ENCODE data around the gene EBF3.

EBF3 gene

DNA sequence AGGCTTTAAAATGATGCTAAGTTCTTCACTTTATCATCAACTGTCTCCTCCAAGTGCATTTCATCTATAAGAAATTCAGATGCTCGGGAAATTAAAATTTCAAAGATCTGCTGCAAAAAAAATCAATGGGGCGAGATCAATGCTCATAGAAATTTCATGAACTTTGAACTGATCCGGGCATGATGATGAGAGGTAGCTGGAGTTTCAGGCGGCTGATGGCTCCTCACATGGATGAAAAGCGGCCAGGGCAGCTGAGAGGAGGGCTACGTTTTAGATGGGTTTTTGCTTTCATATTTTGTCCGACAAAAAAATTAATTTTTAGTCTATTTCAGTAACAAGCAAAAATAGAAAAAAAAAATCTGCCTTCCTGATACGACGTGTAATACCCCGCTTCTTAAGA lies 109.9 kb downstream of the EBF3 start:
- DNase-seq (ENCODE audit: low spot score) = no peak

DNA sequence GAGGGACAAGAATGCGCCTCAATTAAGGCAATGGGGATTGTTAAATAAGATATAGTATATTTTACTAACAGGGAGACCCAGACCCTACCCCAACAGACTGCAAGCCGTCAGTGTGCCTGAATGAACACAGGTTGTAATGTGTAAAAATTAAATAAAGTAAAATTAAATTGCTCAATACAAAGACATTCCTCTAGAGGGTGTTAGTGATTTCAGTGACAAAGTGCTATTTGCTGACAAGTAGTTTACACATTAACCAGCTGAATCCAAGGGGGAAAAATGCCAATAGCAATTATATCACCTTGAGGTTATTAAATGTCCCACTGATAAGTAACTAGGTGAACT lies 110.5 kb downstream of the EBF3 start:
- DNase-seq (ENCODE audit: low spot score) = peak; percentile 38

DNA sequence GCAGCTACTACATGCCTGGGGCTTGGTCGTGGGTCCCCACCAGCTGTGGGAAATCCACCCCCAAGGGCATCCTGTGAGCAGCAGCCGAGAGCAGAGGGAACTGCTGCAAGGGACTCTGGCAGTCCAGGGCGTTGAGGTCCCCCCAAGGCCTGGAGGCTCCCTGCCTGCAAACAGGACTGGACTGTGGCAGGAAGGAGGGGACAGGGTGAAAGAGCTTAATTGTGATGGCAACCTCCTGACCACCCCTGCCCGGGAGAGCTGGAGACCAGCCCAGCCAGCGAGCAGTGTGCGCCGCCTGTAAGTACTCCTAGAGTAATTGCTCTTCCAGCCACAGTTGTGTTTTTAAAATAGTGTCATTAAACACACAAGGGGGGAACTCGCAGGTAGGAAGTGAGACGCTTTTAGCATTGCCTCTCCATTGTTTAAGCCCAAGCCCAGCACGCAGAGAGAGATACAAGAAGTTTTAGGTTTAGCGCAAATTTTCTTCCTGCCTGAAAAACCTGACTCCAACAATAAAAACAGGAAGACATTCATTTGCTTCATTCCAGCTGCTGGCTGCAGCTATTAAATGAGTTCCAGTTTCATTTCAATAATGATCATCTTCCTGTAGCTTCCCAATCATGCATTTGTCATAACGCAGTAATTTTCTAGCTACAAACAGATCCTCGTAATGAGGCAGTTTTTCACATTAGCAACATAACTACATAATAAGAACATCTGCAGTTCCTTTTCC lies 111.1 kb downstream of the EBF3 start:
- no peak for DNase-seq (ENCODE audit: low spot score)

DNA sequence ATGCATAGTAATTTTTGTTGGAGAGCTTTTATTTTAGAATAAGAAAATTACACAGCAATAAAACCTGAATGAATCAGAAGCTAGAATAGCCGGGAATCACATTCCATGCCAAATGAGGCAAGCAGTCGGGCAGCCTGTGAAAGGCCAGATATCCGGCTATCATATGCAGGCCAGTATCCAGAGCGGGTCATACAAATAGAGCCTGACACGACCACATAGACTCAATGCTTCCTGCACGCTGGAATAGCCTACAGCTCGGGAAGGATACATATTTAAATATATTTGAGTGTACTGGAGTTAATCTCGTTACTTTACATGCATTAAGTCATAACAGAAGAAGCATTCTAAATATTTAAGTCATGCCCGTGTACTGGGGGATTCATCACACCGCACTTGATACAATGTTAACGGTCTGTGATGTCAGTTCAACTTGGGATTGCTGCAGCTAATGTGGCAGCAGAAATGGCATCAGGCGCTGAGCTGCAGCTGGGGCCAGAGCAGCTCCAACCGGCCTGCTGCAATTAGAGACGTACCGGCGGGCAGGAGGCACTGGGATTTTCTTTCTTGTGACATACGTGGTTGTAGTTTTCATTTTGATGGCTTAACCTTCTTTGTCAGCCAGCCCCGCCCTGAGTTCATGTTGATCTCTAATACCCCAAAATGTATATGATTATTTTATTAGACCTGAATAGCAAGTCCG lies 112.0 kb downstream of the EBF3 start:
- no peak for DNase-seq (ENCODE audit: low spot score)

DNA sequence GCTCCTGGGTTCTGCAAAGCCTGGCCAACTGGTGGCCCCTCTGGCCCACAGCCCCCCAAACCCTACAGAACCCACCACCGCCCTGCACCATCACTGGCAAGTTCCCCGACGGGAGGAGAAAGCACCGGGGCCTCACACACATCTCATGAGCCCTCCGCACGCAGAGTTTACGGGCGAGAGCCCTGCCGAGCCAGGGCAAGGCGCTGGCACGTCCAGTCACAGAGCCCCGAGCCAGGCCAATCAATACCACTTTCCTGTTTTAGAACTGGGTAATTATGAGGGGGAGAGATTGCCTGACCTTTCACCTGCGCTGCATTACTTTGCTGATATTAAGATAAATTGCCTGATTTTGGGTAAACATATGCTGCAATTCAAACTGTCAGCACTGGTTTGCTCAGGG lies 113.3 kb downstream of the EBF3 start:
- no peak for DNase-seq (ENCODE audit: low spot score)

DNA sequence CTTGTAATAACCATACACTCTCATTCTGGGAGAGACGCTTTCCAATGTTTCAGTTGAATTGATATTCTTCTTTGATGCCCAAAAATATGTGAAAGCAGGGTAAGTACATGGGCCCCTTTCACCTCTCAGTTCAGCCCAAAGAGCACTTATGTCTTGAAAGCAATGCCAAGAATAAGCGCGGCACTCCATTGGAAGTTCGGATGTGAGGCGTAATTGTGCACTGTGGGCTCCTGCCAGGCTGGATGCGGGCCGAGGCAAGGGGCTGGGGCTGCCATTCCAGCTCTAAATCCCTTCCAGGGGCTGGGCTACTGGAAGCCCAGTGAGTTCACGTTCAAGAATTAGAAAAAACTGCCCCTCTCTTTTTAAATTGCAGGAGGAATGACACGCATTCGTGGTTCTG lies 113.8 kb downstream of the EBF3 start:
- DNase-seq (ENCODE audit: low spot score) = no peak

DNA sequence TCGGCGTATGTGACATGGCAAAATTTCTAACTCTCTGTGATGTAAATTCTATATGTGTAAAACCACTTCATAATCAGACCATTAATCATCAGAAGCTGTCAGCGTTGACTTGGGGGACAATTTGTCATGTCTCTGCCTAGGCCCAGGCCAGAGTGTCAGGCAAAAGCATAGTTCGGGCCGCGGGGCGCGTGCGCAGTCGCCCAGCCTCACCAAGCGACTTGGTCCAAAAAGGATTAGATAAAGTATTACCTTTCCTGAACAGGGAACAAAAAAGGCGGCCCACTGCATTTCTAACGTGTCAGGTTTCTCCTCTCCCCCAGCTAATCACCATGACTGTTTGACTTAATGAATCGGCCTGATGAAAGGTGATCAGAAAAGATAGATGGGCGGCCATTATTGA lies 114.2 kb downstream of the EBF3 start:
- no peak for DNase-seq (ENCODE audit: low spot score)

DNA sequence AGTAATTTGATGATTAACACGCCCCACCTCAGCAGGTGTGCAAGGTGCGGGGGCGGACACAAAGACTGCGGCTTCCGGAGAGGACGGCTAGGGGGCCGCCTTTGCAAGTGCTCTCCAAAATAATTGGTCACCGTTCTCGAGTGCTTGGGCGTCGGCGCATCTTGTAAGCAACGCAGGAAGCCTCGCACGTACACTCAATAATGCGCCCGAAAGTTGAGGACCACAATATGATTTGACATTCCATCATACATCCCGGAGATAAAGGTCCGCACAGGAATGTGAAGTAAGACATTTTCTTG lies 114.7 kb downstream of the EBF3 start:
- no peak for DNase-seq (ENCODE audit: low spot score)

DNA sequence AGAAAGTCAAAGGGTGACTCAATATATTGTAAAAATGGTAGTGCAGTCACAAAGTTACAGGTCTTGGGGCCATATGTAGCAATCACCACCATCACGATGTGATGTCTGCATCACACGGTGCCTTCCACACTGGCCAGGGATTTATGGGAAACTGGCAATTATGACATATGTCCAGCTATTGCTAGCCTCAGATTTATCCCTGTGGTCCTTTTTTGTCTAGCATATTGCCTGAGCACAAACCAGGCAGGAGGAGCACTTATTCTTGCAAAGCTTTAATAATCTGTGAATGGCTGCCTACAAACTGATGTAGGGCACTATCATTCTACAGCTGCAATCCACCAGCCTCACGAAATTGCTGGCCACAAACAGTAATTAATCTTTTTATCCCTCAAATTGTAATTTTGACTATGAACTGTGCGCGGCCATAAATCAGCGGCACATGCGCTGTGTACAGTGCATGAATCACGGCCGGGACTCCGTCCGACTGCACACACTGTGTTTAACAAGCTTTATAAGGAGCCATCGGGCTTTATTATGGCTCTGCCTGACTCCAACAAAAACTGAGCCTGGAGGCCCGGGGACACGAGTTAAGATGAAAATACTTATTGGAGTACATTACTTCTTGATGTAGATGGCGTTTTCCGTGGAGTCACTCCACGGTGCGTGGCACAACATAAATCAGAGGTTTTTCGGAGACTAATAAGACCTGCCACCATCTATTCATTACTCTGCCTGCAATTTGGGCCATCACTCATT lies 115.2 kb downstream of the EBF3 start:
- no peak for DNase-seq (ENCODE audit: low spot score)

DNA sequence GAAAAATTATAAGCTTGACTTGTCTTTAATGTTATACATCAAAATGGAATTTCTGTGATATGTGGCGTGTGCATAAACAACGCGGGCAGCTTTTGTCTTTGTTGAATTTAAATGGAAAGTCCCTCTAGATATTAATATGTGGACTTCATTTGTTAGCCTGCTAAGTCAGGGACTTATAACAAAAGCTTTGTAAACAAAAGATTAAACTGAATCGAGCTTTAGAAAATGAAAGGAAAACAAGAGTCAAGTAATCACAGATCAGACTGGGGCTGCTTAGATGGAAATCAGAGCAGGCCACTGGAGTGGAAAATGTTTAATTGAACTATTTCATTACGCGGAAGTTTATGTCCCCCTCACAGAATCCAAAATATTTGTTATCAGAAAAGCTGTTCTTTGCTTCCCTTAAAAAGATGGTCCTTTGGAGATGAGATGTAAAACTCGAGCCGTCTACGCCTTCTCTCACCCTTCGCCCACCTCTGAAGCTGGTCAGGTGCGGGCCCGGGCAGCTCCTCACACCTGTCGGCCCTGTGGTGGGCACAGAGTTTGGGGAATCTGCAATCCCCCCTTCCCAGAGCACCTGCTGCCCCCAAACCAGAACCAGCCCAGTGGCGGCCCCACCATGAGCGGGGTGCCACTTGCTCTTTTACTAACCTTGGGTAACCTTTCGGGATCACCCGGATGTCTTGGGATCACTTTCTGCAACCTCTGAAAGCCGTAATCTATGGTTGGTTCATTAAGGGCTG lies 116.2 kb downstream of the EBF3 start:
- no peak for DNase-seq (ENCODE audit: low spot score)

DNA sequence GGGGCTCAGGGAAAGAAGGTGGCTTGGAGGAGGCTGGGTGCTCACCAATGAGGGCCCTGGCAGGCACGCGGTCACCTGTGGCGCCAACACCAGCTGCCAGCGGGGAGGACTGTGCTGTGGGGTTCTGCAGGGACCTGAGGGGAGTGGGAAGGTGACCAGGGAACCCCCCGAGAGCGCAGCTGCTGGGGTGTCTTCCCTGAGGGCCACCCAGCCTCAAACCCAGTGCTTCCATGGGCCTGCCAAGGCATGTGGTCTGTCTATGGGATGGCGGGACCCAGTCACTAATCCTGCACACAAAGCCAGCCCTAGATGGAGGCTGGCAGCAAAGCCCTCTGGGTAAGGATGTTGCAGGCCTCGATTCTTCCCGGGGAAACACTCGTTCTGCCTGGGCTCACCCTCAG lies 117.1 kb downstream of the EBF3 start:
- DNase-seq (ENCODE audit: low spot score) = no peak

DNA sequence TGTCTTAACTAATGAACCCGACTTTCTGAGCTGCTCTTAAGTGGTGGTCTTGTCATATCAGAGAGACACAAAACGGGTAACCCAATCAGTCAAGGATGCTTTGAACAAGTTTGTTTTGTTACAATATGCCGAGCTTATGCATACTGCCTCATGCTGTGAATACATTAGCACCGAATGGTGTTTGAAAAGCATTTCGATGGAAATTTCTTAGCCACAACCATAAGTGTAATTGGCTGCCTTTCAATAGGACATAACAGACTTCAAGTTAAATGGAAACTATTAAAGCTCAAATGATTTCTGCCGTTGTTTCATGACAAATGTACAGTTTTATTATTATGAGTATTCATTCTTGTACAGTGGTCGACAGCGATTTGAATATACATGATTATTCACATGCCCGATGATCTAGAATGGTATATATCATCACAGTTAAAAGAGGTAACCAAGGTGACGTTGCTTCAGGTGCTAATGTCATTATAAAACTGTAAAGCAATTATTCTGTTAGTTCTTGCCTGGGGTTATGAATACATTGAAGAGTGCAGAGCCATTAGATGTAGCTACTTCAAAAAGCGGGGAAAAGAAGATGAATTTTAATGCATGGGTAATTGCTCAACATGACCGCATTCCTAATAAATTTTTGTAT lies 118.8 kb downstream of the EBF3 start:
- no peak for DNase-seq (ENCODE audit: low spot score)

DNA sequence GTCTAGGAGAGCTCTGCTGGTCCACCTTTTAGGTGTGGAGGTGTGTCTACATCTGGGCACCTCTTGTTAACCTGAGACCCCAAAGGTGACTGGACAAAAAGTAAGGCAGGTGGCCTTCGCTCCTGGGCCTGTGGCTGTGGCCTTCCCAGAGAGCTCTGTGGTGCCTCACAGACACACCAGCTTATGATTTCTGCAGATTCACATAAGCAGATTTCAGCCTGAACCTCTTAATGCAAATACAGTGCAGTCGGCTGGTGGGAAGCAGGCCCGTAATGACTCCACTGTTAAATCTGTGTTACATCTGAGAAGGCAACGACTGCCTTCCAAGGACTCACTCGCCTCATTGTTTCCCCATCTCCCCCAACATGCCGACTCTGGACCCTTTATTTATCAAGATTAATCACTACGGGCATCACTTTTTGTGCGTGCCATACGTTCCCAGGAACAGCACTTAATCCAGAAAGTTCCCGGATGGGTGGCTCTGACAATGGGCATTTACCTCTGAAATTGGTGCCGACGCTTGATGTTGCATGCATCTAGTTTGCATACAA lies 119.8 kb downstream of the EBF3 start:
- no peak for DNase-seq (ENCODE audit: low spot score)

DNA sequence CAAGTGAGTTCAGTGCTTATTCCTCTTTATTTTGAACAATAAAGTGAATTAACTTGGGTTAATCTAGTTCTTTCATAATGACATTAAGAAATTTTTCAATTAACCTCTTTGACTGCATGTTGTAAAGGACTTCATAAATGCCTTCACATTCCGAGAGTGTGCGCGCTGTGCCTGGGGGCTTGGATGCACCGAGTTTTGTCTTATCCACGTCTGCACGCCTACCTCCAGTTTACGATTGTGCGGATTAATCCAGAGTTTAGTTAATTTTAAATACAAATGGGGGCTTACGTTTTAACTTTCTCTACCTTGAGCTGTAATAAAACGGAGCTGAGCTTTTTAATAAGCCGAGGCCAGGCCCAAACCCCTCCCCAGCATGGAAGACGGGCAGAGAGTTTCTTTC lies 120.4 kb downstream of the EBF3 start:
- no peak for DNase-seq (ENCODE audit: low spot score)

DNA sequence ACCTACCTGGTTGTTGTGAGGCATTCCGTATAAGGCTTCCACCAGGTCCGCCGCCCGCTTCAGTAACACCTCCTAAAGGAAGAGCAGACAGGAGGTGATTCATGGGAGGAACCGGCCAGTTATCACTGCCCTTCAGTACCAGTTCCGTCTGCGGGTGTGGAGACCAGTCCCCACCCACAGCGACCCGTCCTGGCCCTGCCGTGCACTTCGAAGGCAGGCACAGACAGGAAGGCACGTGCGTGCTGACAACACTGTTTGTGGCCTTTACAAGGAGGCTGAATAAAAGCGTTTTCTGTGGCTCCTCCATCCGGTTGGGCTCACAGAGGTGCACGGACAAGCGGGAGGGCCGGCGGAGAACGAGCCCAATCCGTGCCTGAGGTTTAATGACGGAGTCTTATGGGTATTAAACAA lies 120.9 kb downstream of the EBF3 start:
- no peak for DNase-seq (ENCODE audit: low spot score)

DNA sequence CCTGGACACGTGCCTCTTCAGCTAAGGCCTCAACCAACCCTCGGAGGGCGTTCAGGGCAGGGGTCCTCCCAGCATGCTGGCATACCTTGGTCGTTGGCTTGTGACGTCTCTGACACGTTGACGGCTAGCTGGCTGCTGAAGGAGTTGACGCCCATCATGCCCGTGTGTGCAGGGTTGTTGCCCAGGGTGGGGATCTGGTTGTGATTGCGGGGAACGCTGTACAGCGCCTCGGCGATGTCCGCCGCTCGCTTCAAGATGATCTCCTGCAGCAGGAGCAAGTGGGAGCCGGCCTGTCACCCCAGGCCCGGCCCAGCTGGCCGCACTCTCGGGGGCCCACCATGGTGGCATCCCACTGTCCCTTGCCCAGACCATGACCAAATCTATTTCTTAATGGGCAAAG lies 122.0 kb downstream of the EBF3 start:
- DNase-seq (ENCODE audit: low spot score) = no peak

DNA sequence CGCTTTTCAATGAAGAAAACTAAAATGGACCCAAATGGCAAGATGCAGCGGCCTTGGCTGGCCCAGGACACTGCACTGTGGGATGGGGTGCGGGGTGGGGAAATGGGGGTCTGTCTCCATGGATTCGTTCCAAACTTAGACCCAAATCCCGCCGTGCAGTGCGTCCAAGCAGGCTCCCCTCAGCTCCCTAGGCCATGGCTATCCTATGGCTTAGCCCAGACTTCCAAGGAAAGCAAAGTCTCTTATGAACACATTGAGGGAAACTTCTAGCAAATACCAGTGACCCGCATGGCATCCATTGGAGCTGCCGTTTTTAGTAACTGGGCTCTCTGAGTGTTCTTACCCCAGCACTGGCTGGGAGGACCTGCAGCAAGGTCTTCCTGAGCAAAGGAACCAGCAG lies 122.5 kb downstream of the EBF3 start:
- DNase-seq (ENCODE audit: low spot score) = no peak

DNA sequence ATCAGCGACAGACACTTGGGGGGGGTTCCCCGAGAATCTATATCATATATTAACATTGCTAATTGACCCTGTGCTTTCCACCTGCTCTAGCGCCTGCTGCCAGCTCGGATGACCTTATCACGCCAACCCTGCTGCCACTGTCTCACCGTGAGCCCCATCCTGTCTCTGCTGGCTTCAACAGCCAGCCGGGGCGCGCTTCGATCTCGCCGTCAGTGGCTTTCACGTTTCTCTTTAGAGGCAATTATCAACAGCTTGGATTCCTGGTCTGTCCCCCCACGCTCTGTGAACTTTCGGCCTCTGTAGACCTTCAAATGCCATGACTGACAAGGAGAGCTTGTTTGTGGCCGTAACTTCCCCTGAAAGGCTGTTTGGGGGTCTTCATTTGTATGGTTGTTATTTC lies 123.0 kb downstream of the EBF3 start:
- DNase-seq (ENCODE audit: low spot score) = no peak

DNA sequence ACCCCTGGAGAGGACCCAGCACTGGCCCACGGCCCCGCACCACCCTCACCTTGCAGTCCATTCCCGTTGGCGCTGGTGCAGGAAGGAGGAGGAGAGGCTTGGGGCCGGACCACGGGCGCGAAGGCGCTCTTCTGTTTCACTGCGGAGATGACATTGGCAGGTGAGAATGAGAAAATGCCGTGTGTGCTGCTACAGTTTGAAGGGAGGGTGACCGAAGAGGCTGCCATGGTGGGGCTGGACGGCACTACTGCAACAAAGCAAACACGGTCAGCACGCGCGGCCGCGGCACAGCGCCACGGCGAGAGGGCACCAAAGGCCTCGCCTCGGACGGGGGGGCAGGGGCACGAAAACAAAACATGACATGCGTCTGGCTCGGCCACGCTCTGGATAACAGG lies 123.9 kb downstream of the EBF3 start:
- no peak for DNase-seq (ENCODE audit: low spot score)

DNA sequence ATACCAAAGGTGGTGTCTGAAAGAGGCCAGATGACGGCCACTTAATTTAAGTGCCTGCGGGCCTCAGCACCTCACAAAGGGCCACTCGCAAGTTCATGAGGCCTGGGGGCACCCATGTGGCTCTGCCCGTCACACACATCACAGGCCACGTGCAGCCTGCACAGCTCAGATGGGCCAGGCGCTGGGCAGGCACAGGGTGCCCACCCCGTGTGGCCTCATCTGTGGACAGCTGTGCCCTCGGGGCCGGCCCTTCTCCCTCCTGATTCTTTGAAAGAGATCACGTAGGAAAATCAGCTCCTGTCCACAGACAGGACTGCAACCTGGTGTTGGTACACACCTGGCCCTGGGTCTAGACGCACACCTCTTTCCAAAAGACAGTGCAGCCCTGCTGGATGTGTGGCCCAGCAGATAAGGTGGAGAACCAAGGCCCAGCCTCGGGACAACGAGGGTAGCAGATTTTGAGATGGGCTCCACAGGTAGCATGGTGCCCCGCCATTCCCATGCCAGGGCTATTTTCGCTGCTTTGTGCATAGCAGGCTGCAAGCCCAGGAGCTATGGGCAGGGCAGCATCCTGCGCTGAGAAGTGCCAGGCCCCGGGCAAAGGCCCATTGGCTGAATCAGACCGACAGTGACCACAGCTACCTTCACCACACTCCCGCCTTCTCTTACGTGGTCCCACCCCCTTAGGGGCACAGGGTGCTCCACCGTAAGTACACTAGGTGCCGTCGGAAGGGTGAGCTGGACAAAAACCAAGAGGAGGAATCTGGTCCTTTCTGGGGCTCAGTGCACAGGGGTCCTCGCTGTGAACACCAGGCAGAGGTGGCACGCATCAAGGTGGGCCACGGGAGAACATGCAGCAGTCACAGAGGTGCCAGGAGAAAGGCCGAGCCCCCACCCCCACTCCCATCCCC lies 124.5 kb downstream of the EBF3 start:
- DNase-seq (ENCODE audit: low spot score) = no peak

DNA sequence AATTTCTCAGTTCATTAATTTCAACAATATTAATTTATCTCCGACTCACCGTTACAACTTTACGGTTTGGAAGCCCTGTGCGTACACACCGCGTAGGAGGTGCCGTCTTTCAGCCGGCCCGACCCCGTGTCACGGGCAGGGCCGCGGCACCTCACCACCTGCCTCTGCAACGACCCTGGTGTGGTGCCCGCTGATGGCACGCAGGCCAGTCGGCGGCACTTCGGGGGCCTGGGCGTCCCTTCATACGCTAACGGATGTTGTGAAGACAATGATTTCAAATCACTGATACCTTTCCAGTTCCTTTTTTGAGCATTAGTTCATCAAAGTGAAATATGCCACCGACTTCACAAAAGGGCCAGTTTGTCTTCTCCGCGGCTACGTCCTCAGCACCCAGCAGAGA lies 125.3 kb downstream of the EBF3 start:
- no peak for DNase-seq (ENCODE audit: low spot score)
